Keratinocyte (primary cell): Measurements from ENCODE around the gene CFAP77. TPM values are rescaled to one million over a fixed set of nuclear protein-coding genes. Genes with fewer than 3 reads are reported as not detected.

Experiments used
- DNase-seq: peaks from one replicate; pipeline ENCODE4 v3.0.0-alpha.2; 2011; ENCODE audit warnings: low read depth, missing footprints, low spot score
- FAIRE-seq: peaks from 2 replicates; lab custom pipeline; 2011; peaks lifted over from hg19 to GRCh38; lab: Jason Lieb, UNC
- H2AFZ ChIP-seq: 2 replicates; pipeline ENCODE4 v1.6.0; 2012; ENCODE audit warnings: low read length, control low read depth, inconsistent platforms; ENCODE audit not compliant: control insufficient read depth
- H3K27ac ChIP-seq: 2 replicates; pipeline ENCODE4 v1.5.1; 2011; ENCODE audit warnings: low read length; ENCODE audit not compliant: control insufficient read depth, insufficient read depth
- H3K27me3 ChIP-seq: 3 replicates; pipeline ENCODE4 v1.6.0; 2011; ENCODE audit warnings: low read length; ENCODE audit not compliant: control insufficient read depth, insufficient read depth; ENCODE audit errors: extremely low read depth
- H3K36me3 ChIP-seq, 2 experiments: 2 replicates in 1 of 2; 3 replicates in 1 of 2; pipeline ENCODE4 v1.5.1; 2011; ENCODE audit warnings: low read length in 2 of 2, mild to moderate bottlenecking in 1 of 2; ENCODE audit not compliant: control insufficient read depth in 2 of 2, insufficient read depth in 2 of 2; ENCODE audit errors: extremely low read depth in 1 of 2
- H3K4me1 ChIP-seq: 3 replicates; pipeline ENCODE4 v1.5.1; 2011; ENCODE audit warnings: low read length; ENCODE audit not compliant: control insufficient read depth, insufficient read depth; ENCODE audit errors: extremely low read depth
- H3K4me2 ChIP-seq: 3 replicates; pipeline ENCODE4 v1.6.0; 2011; ENCODE audit warnings: low read depth, low read length; ENCODE audit not compliant: control insufficient read depth, insufficient read depth; ENCODE audit errors: extremely low read depth
- H3K4me3 ChIP-seq, 3 experiments: fragments of 200-600 bp in 1 of 3; sonication (generic) in 1 of 3; 2 replicates in 2 of 3; 3 replicates in 1 of 3; pipeline ENCODE4 v1.5.1; 2011 to 2016; ENCODE audit warnings: low read length in 3 of 3, mild to moderate bottlenecking in 3 of 3, control low read depth in 2 of 3, inconsistent platforms in 1 of 3, low read depth in 1 of 3, mixed read lengths in 1 of 3, mixed run types in 1 of 3, moderate library complexity in 1 of 3; ENCODE audit not compliant: control insufficient read depth in 2 of 3, insufficient read depth in 2 of 3; ENCODE audit errors: extremely low read depth in 1 of 3
- H3K79me2 ChIP-seq: 2 replicates; pipeline ENCODE4 v1.6.0; 2012; ENCODE audit warnings: low read length; ENCODE audit not compliant: control insufficient read depth, insufficient read depth
- H3K9ac ChIP-seq: 3 replicates; pipeline ENCODE4 v1.6.0; 2011; ENCODE audit warnings: low read length; ENCODE audit not compliant: control insufficient read depth, insufficient read depth; ENCODE audit errors: extremely low read depth
- H3K9me1 ChIP-seq: 3 replicates; pipeline ENCODE4 v1.6.0; 2011; ENCODE audit warnings: low read length; ENCODE audit not compliant: control insufficient read depth, insufficient read depth; ENCODE audit errors: extremely low read depth
- H3K9me3 ChIP-seq: 2 replicates; pipeline ENCODE4 v1.5.1; 2012; ENCODE audit warnings: low read depth, low read length; ENCODE audit not compliant: control insufficient read depth
- H4K20me1 ChIP-seq: 3 replicates; pipeline ENCODE4 v1.6.0; 2011; ENCODE audit warnings: low read length; ENCODE audit not compliant: control insufficient read depth, insufficient read depth; ENCODE audit errors: extremely low read depth
- CTCF ChIP-seq, 3 experiments: IDR thresholded peaks in 1 of 3; conservative IDR thresholded peaks in 1 of 3; optimal IDR thresholded peaks in 1 of 3; 2 replicates in 2 of 3; 3 replicates in 1 of 3; pipeline versions ENCODE3 to v1.5.1; 2011; ENCODE audit warnings: low read length in 3 of 3, mild to moderate bottlenecking in 3 of 3, moderate library complexity in 2 of 3, control low read depth in 1 of 3, inconsistent platforms in 1 of 3; ENCODE audit not compliant: insufficient read depth in 2 of 3; ENCODE audit errors: extremely low read depth in 1 of 3
- EZH2 ChIP-seq: IDR thresholded peaks from one replicate; pipeline ENCODE4 v1.6.1; 2012; ENCODE audit warnings: inconsistent platforms, mild to moderate bottlenecking, low read length, moderate library complexity
- dilution Hi-C: fragments of 300-500 bp; cut with MboI; formaldehyde crosslinking; loops from one replicate; pipeline ENCODE4 v1.7.0; 2020; ENCODE audit warnings: low sequenced_read_pairs; ENCODE audit not compliant: extremely low pct_ligation_motif_present
- polyA plus RNA-seq, 5 experiments: library from polyadenylated mRNA; depleted of rRNA in 3 of 5; stranded (reverse) in 3 of 5; stranded (forward) in 1 of 5; unstranded in 1 of 5; fragments of >200 nt; gene quantifications; 1 replicate in 1 of 5; 2 replicates in 3 of 5; 3 replicates in 1 of 5; pipeline versions ENCODE4 v1.2.1 to v1.2.3, GENCODE V29; 2011 to 2012; ENCODE audit warnings: missing spikeins in 2 of 5, low read depth in 1 of 5, low replicate concordance in 1 of 5

CFAP77 gene
- polyA plus RNA-seq, 1 donor (not counting 4 experiments of a cell fraction or from before 2014, with no cell fraction given), result not detected

GRCh38 chr9:132441404-132441803 is 31.4 kb downstream of the CFAP77 start:
- H3K4me2 ChIP-seq, result no peak overlapping the region
- H4K20me1 ChIP-seq, result no peaks in the 10 kb centered on the region
- dilution Hi-C loops, result no loop called here
- H3K9me3 ChIP-seq, result no peaks in the 10 kb centered on the region
- no peaks in the 10 kb centered on the region for H3K36me3 ChIP-seq
- H3K27me3 ChIP-seq, result peaks cover 16% of the 10 kb centered on the region
- H3K9me1 ChIP-seq, result no peaks in the 10 kb centered on the region
- no peaks in the 10 kb centered on the region for H3K4me1 ChIP-seq
- FAIRE-seq (no peak), DNase-seq (no peak)
- no peaks in the 10 kb centered on the region for H3K79me2 ChIP-seq
- no peak overlapping the region for H3K27ac ChIP-seq
- no peak overlapping the region for H3K9ac ChIP-seq
- no peak for TF ChIP-seq CTCF (optimal IDR thresholded peaks at IDR 0.05 in 1 of 3, IDR thresholded peaks at IDR 0.05 in 1 of 3, conservative IDR thresholded peaks at IDR 0.05 in 1 of 3; ENCODE audit: extremely low read depth in 1 of 3, insufficient read depth in 2 of 3, low read length in 3 of 3)
- TF ChIP-seq EZH2, result no peak
- no peak overlapping the region for H2AFZ ChIP-seq
- H3K4me3 ChIP-seq, result no peak overlapping the region

- Histone ChIP-seq H3K36me3 (no peaks in the 10 kb centered on the region), H3K9me3 (no peaks in the 10 kb centered on the region), H3K79me2 (no peaks in the 10 kb centered on the region), H2AFZ (no peak overlapping the region), H3K4me3 (no peak overlapping the region), H3K27me3 (peaks cover 16% of the 10 kb centered on the region), H3K9ac (no peak overlapping the region), H3K9me1 (no peaks in the 10 kb centered on the region), H3K4me2 (no peak overlapping the region), H3K4me1 (no peaks in the 10 kb centered on the region), H4K20me1 (no peaks in the 10 kb centered on the region), H3K27ac (no peak overlapping the region)
- DNase-seq (no peak), FAIRE-seq (no peak)
- TF ChIP-seq CTCF (optimal IDR thresholded peaks at IDR 0.05 in 1 of 3, IDR thresholded peaks at IDR 0.05 in 1 of 3, conservative IDR thresholded peaks at IDR 0.05 in 1 of 3; ENCODE audit: extremely low read depth in 1 of 3, insufficient read depth in 2 of 3, low read length in 3 of 3) (no peak), EZH2 (no peak)
- dilution Hi-C loops, result no loop called here
Measured at GRCh38 chr9:132443951-132444607, 34.1 kb downstream of the CFAP77 start.
